Measurements from ENCODE around the gene HSPB9. TPM values are rescaled to one million over a fixed set of nuclear protein-coding genes. Genes with fewer than 3 reads are reported as not detected.
A peak's percentile ranks its signal among the peaks of the same experiment; 100 is the strongest.

Gene HSPB9
- polyA plus RNA-seq, 1 donor from 2014 or later: not detected

DNA sequence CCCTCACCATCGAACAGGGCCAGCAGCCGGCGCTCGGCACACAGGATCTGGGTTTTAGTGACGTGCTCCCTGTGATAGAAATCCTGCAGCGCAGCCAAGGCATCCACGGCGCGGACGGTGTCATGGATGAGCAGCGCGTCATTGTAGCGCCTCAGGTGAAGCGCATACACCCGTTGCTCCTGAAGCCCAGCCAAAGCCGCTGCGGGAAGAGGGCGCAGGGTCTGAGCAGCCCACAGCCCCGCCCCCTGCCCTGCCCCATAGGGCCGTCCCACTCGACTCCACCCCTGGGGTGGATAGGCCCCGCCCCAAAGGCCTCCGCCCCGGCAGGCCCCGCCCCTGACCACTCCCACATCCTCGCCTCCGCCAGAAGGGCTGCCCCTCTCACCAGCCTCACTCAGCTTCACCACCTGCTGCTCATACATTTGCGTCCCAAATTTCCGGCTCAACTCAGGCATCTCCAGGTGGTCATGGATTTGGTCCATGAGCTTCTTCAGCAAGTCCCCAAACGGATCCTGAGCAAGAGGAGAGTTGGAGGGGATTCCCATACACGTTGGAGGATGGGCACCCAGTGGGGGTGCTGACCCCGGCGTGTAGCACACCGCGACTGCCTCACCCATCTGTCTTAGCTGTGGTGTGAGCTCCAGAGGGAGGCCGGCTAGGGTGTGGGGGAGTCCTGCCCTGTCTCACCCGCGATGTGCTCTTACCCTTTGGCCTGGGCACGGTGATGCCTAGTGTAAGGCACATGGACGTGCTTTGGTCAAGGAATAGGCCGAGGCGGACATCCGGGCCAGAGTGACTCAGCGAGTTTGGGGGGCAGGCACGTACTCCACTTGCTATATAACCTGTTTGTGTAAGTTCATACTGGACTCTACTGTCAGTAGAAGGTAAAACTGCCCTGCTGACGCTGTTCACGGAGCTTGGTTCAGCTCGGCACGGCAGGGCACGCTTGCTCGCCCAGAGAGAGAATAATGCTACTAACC is 14.7 kb upstream of the HSPB9 start:
- no peaks in the 10 kb centered on the region for H3K27me3 ChIP-seq (ENCODE audit: insufficient read depth, low read depth, low read length)
- no peak overlapping the region for H3K4me2 ChIP-seq (ENCODE audit: low read length)
- H3K4me3 ChIP-seq (ENCODE audit: low read length): peak overlapping the region; percentile 62
- H3K79me2 ChIP-seq (replicated peaks; ENCODE audit: insufficient read depth, low read length): no peaks in the 10 kb centered on the region
- peak overlapping the region; percentile 50 for H3K9ac ChIP-seq (ENCODE audit: low read length)
- TF ChIP-seq POLR2AphosphoS5 (IDR thresholded peaks at IDR 0.05): peak; percentile 10
- no peak for TF ChIP-seq MXI1 (conservative IDR thresholded peaks at IDR 0.05; ENCODE audit: poor library complexity, severe bottlenecking)
- no peaks in the 10 kb centered on the region for H3K9me3 ChIP-seq (ENCODE audit: low read length)
- H3K27ac ChIP-seq (ENCODE audit: low read length): no peak overlapping the region
- no peaks in the 10 kb centered on the region for H3K9me2 ChIP-seq (ENCODE audit: insufficient read depth, low read length)
- no peaks in the 10 kb centered on the region for H3F3A ChIP-seq (ENCODE audit: insufficient read depth, low read length, poor library complexity, severe bottlenecking)
- no peaks in the 10 kb centered on the region for H4K20me1 ChIP-seq (ENCODE audit: insufficient read depth)
- no peaks in the 10 kb centered on the region for H3K36me3 ChIP-seq (ENCODE audit: insufficient read depth, low read length)
- peak overlapping the region; percentile 60 for H2AFZ ChIP-seq (ENCODE audit: low read depth, low read length)

DNA sequence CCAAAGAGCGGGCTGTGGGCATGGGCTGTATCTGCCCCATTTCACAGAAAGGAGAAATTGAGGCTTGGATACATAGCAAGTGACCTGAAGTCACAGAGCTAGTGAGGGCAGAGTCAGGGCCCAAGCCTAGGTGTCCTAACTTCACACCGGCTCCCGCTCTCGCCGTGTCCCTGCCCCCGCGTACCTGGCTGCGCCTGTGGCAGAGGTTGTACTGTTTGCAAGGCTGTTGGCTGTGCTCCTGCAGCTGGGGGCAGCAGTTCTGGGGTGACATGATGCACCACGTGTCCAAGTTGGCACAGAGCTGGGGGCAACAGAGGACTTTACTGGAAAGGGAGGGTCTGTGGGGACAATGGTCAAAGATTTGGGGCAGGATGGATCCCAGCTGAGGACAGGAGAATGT is 13.5 kb upstream of the HSPB9 start:
- H2AFZ ChIP-seq (ENCODE audit: low read depth, low read length): no peak overlapping the region
- H4K20me1 ChIP-seq (ENCODE audit: insufficient read depth): no peaks in the 10 kb centered on the region
- H3F3A ChIP-seq (ENCODE audit: insufficient read depth, low read length, poor library complexity, severe bottlenecking): no peaks in the 10 kb centered on the region
- no peaks in the 10 kb centered on the region for H3K36me3 ChIP-seq (ENCODE audit: insufficient read depth, low read length)
- H3K9me3 ChIP-seq (ENCODE audit: low read length): no peaks in the 10 kb centered on the region
- H3K27me3 ChIP-seq (ENCODE audit: insufficient read depth, low read depth, low read length): no peaks in the 10 kb centered on the region
- H3K4me2 ChIP-seq (ENCODE audit: low read length): no peak overlapping the region
- no peaks in the 10 kb centered on the region for H3K9me2 ChIP-seq (ENCODE audit: insufficient read depth, low read length)
- no peaks in the 10 kb centered on the region for H3K79me2 ChIP-seq (replicated peaks; ENCODE audit: insufficient read depth, low read length)
- H3K27ac ChIP-seq (ENCODE audit: low read length): no peak overlapping the region
- no peak overlapping the region for H3K9ac ChIP-seq (ENCODE audit: low read length)
- TF ChIP-seq, protein P1, sequence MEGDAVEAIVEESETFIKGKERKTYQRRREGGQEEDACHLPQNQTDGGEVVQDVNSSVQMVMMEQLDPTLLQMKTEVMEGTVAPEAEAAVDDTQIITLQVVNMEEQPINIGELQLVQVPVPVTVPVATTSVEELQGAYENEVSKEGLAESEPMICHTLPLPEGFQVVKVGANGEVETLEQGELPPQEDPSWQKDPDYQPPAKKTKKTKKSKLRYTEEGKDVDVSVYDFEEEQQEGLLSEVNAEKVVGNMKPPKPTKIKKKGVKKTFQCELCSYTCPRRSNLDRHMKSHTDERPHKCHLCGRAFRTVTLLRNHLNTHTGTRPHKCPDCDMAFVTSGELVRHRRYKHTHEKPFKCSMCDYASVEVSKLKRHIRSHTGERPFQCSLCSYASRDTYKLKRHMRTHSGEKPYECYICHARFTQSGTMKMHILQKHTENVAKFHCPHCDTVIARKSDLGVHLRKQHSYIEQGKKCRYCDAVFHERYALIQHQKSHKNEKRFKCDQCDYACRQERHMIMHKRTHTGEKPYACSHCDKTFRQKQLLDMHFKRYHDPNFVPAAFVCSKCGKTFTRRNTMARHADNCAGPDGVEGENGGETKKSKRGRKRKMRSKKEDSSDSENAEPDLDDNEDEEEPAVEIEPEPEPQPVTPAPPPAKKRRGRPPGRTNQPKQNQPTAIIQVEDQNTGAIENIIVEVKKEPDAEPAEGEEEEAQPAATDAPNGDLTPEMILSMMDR (IDR thresholded peaks at IDR 0.05; ENCODE audit: poor library complexity, severe bottlenecking): no peak
- TF ChIP-seq POLR2AphosphoS5 (IDR thresholded peaks at IDR 0.05): no peak
- TF ChIP-seq, protein P2, sequence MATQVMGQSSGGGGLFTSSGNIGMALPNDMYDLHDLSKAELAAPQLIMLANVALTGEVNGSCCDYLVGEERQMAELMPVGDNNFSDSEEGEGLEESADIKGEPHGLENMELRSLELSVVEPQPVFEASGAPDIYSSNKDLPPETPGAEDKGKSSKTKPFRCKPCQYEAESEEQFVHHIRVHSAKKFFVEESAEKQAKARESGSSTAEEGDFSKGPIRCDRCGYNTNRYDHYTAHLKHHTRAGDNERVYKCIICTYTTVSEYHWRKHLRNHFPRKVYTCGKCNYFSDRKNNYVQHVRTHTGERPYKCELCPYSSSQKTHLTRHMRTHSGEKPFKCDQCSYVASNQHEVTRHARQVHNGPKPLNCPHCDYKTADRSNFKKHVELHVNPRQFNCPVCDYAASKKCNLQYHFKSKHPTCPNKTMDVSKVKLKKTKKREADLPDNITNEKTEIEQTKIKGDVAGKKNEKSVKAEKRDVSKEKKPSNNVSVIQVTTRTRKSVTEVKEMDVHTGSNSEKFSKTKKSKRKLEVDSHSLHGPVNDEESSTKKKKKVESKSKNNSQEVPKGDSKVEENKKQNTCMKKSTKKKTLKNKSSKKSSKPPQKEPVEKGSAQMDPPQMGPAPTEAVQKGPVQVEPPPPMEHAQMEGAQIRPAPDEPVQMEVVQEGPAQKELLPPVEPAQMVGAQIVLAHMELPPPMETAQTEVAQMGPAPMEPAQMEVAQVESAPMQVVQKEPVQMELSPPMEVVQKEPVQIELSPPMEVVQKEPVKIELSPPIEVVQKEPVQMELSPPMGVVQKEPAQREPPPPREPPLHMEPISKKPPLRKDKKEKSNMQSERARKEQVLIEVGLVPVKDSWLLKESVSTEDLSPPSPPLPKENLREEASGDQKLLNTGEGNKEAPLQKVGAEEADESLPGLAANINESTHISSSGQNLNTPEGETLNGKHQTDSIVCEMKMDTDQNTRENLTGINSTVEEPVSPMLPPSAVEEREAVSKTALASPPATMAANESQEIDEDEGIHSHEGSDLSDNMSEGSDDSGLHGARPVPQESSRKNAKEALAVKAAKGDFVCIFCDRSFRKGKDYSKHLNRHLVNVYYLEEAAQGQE (IDR thresholded peaks at IDR 0.05; ENCODE audit: borderline replicate concordance): no peak
- TF ChIP-seq RAD21 (conservative IDR thresholded peaks at IDR 0.05): no peak
- no peak for TF ChIP-seq EZH2 (IDR thresholded peaks at IDR 0.05; ENCODE audit: borderline replicate concordance, insufficient read depth, low read length, poor library complexity, severe bottlenecking)
- TF ChIP-seq MXI1 (conservative IDR thresholded peaks at IDR 0.05; ENCODE audit: poor library complexity, severe bottlenecking): no peak
- no peak for TF ChIP-seq EP300 (conservative IDR thresholded peaks at IDR 0.05; ENCODE audit: poor library complexity, severe bottlenecking)
- no peak for TF ChIP-seq TAF1 (IDR thresholded peaks at IDR 0.05; ENCODE audit: low read depth)
- no peak for TF ChIP-seq SMC3 (conservative IDR thresholded peaks at IDR 0.05; ENCODE audit: poor library complexity)
- H3K4me3 ChIP-seq (ENCODE audit: low read length): no peak overlapping the region

Measured in neural cell (in vitro differentiated cells).